Stimulated activated CD4-positive, alpha-beta T cell treated with anti-CD3 and anti-CD28 coated beads, Interleukin-2, amount 100 ng/mL, for 48 hours (primary cell): ENCODE measurements around the gene SFXN2.

Experiments used
- DNase-seq, 2 donors: peaks; one replicate each; pipeline ENCODE4 v3.0.0-alpha.2; 2020

The SFXN2 gene

GRCh38 chr10:102779680-102780526 is 65.5 kb downstream of the SFXN2 start:
- no peak for DNase-seq

DNA sequence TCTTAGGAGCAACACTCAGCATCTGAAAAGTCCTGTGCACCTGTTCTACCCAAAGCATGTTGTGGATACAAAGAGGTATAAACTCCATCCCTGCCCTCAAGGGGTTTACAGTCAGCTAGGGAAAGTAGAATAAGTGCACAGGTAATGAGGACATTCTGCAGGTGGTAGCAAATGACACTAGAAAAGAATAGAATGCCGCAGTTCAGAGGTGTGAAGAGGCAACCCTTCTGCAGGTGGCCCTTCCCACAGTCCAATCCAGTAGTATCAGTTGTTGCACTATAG is 66.0 kb downstream of the SFXN2 start:
- no peak for DNase-seq

DNA sequence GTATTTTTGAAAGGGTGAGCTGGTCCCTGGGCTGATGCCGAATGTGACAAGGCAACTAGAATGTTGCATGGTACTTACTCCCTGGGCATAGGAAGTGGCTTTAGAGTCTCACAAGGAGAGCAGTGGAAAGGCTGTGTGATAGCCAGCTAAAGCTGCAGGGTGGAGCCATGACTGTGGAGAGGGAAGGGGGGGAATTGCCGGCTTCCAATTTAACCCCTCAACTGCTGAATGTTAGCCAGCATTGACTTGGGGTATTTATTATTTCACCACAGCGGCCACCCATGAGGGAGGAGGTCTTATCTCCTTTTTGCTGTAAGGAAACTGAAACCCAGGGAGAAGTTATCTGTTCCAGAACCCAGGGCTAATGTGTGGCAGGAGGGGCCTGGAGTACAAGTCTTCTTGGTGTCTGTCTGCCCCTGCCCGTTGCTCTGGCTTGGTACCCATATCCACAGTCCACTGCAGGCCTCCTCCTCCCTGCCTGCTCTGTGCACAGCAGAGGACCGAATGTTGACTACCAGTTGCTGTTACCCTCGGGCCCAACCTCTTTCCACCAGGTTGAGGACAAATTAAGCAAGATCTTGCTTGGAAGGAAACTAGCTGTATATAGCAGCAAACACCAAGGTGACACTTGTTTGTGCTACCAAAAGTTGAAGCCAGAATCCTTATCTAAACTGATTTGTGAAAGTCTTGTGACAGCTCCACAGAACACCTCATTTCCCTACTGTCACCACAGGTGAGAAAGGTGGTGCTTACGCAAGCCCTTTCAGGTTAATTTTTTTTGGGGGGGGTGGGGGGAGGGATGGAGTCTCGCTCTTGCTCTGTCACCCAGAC is 66.9 kb downstream of the SFXN2 start:
- no peak for DNase-seq

DNA sequence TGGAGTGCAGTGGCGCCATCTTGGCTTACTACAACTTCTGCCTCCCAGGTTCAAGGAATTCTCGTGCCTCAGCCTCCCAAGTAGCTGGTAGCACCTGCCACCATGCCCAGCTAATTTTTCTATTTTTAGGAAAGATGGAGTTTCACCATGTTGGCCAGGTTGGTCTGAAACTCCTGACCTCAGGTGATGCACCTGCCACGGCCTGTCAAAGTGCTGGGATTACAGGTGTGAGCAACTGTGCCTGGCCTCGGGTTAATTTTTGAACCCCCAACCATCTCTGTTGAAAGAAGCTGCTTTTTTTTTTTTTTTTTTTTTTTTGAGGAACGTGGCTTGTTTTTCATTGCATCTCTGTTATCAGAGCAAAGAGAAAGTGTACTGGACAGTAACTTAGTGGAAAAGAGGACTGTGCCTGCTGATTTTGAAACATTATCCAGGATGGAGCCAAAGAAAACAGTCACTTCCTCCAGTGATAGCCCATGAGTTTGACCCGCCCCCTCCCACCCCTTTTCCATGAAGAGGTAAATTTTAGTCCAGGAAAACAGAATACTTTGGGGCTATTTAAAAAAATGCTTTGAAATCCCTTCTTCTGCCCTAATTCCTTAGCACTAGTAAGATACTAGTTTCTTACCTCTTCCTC is 67.6 kb downstream of the SFXN2 start:
- DNase-seq = no peak

GRCh38 chr10:102782673-102783551 is 68.5 kb downstream of the SFXN2 start:
- no peak for DNase-seq

DNA sequence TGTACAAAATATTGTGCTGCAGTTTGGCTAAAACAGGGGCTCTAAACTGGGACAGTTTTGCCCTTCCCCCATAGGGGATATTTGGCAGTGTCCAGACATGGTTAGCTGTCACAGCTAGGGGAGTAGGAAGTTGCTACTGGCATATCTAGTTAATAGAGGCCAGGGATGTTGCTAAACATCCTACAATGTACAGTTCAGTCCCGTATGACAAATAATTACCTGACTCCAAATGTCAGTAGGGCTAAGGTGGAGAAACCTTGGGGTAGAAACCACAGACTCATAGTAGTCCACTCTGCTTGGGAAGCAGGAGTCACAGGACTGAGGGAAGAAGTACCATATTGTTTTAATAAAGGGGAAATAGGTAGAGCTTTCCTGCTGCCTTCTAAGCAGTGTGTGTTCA is 69.1 kb downstream of the SFXN2 start:
- no peak for DNase-seq

GRCh38 chr10:102785818-102786217 is 71.4 kb downstream of the SFXN2 start:
- DNase-seq = no peak

DNA sequence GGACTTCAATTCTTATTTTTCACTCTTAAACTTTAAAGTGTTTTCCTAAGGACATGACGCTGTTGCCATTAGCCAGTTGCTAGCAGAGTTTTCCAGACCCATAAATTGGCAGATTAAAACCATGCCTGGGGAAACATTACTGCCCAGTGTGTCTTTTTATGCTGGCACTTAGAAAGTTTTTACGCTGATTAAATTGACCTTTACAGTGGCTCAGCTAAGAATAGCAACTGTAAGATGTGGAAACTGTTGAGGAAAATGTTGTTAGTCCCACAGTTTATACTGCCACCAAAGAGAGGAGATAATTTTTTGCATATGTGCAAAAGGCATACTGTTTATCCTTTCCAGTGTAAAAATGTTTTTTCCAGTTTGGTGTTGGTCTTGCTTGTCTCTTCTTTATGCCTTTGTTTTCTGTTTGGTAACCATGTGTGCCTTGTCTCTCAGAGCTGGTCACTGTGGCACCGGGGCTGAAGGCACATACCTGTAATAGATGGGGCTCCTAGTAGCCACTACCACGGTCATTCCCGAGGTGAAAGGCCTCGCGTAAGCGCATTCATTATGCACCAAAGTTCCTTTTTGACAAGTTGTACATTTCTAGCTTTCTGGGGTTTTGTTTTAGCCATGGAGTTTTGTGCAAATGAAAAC is 77.4 kb downstream of the SFXN2 start:
- DNase-seq = no peak
